HG03025 (cell line): ENCODE measurements around the gene HDAC4.
"Not testable (repeated sequence)": the region's sequence is repeated elsewhere in the genome, so short reads cannot be mapped to it uniquely, and the experiment has no call there.

Experiments
- ATAC-seq: cut with Tn5 transposase; IDR thresholded peaks from one replicate; pipeline ENCODE4 v1.9.1; 2021; ENCODE audit warnings: mild to moderate bottlenecking, moderate library complexity; ENCODE audit not compliant: unreplicated experiment, low FRiP score

The HDAC4 gene

GRCh38 chr2:239181903-239182581 lies 218.8 kb downstream of the HDAC4 start:
- no peak for ATAC-seq

- no peak for ATAC-seq
Observed at GRCh38 chr2:239181074-239181902, 219.5 kb downstream of the HDAC4 start.

DNA sequence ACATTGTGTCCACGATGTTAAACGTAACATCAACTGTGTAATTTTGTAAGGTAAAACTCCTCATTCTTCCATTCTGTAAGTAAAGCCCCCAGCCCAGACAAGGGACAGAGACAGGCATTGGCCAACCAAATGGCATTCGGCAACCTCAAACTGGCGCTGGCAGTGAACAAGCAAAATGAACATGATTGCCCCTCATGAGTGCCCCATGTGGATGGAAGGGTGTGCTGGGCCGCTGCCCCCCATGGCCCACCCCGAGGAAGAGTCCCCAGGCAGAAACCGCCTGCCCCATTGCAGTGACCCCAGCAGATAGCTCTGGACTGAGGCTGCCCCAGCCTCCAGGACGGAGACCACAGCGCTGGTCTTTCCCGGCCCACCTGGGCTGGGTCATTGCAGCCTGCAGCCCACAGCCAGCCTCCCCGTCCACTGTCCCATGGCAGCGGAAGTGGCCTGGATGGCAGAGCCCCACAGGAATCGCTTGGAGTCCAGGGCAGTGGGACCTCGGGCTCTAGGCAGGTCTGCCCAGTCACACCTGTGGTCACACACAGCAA lies 220.2 kb downstream of the HDAC4 start:
- no peak for ATAC-seq

GRCh38 chr2:239179851-239180371 lies 220.9 kb downstream of the HDAC4 start:
- no peak for ATAC-seq

- no peak for ATAC-seq
Observed at GRCh38 chr2:239178954-239179353, 221.9 kb downstream of the HDAC4 start.

DNA sequence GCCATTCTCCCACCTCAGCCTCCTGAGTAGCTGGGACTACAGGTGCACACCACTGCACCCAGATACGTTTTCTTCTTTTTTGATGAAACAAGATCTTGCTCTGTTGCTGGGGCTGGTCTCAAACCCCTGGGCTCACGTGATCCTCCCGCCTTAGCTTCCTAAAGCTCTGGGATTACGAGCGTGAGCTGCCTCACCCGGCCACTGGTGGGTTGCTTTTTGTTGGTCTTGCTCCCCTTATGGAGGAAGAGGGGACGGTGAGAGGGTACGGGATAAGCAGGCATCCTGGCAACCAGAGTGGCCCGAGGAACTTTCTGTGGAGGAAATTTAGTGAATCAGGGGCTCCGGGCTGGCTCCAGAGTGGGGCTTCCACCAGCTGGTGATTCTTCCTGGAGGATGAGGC lies 222.3 kb downstream of the HDAC4 start:
- ATAC-seq = no peak

- ATAC-seq = no peak
Observed at GRCh38 chr2:239177908-239178307, 222.9 kb downstream of the HDAC4 start.

GRCh38 chr2:239177325-239177724 lies 223.5 kb downstream of the HDAC4 start:
- no peak for ATAC-seq

- ATAC-seq = not testable (repeated sequence)
Observed at GRCh38 chr2:239176138-239176803, 224.5 kb downstream of the HDAC4 start.

- ATAC-seq = no peak
Observed at GRCh38 chr2:239175181-239175580, 225.6 kb downstream of the HDAC4 start.

GRCh38 chr2:239173301-239173700 lies 227.5 kb downstream of the HDAC4 start:
- no peak for ATAC-seq

DNA sequence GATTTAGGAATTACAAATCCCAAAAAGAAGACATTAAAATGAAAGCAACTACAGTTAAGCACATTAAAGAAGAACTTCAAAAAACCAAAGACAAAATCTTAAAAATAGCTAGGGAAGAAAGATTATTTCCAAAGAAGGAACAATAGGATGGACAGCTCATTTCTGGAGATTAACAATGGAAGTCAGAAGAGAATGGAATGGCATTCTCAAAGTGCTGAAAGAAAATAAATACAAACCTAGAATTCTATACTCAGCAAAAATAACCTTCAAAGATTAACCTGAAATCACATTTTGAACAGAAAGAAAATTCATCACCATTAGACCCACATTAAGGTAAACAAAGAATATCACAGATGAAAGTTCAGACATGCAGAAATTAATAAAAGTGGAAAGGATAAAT lies 229.2 kb downstream of the HDAC4 start:
- ATAC-seq = no peak

- no peak for ATAC-seq
Observed at GRCh38 chr2:239169311-239170048, 231.3 kb downstream of the HDAC4 start.

GRCh38 chr2:239168575-239168974 lies 232.2 kb downstream of the HDAC4 start:
- ATAC-seq = no peak

DNA sequence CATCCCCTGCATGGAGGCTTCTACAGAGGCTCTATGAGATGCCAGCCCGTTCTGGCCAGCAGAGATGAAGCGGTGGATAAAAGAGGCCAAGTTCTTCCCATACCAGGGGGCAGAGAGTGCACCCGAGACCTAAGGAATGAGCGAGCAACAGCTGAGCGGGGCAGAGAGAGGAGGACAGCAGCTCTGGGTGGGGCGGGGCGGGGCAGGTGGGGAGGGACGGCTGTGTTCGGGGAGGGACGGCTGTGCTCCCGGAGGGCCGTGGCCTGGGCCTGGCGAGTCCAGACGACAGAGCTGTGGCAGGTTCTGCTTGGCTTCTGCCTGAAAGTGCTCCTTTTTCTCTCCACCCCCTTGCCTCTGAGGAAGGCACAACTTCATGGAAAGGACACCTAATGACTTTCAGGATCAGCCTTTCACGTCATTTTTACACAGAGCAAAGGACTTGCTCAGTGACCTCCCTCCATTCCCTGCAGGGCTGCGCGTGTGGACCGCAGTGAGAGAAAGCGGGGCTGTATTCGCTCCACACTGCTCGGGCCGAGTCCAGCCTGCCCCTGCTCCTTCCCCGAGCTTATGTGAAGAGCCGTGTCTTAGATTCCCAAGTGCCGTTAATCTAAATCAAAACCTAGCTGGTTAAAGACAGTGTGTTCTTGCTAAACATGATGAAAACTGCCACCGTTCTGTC lies 232.9 kb downstream of the HDAC4 start:
- no peak for ATAC-seq

DNA sequence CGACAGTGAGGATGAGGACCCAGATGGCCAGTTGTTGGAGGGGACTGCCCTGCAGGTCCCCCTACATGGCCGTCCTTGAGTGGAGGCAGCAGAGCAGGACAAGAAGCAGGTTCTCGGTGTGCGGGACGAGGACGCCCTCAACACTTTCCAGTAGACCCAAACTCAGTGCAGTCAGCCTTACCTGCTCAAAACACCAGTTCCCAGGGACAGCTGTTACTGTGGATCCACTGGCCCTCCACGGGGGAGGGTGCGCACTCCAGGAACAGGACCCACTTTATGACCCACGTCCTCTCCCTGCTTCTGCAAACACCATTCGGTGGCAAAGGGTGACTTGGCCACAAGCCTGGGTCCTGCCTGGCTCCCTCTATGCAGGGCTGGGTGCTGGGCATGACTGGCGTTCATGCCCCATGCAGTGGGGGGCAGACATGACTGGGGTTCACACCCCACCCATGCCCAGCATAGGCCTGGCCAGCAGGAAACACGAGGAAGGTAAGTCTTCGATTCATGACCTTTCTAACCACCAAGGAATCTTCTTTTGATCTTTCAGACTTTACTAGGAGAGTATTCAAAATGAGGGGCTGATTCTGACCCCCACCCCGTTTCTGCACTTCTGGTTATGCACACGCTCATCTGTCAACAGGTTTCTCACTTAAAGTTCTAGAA lies 233.7 kb downstream of the HDAC4 start:
- ATAC-seq = no peak

- no peak for ATAC-seq
Observed at GRCh38 chr2:239166201-239166834, 234.5 kb downstream of the HDAC4 start.

GRCh38 chr2:239165206-239165831 lies 235.5 kb downstream of the HDAC4 start:
- no peak for ATAC-seq
